RWPE1 (cell line): ENCODE measurements around the gene PAEP.

Experiments used
- CTCF ChIA-PET: fragments of 350-600 bp; sonication (Branson Sonifier 250); formaldehyde crosslinking; extraction: SDS; loops from one replicate; lab custom pipeline; 2021; lab: Yijun Ruan, JAX
- POLR2A ChIA-PET: fragments of 400-600 bp; formaldehyde crosslinking; extraction: SDS; loops from one replicate; lab custom pipeline; 2020; ENCODE audit warnings: antibody characterized with exemption; ENCODE audit not compliant: low non-redundant PET; lab: Yijun Ruan, JAX
- DNase-seq: peaks from one replicate; pipeline ENCODE4 v3.0.0; 2012; ENCODE audit warnings: low spot score
- H3K27ac ChIP-seq: fragments of 450-650 bp; 2 replicates; pipeline ENCODE4 v1.5.1; 2017
- CTCF ChIP-seq: fragments of 450-650 bp; conservative IDR thresholded peaks from 2 replicates; pipeline ENCODE4 v1.5.1; 2017; ENCODE audit warnings: low read depth, mild to moderate bottlenecking

PAEP gene

DNA sequence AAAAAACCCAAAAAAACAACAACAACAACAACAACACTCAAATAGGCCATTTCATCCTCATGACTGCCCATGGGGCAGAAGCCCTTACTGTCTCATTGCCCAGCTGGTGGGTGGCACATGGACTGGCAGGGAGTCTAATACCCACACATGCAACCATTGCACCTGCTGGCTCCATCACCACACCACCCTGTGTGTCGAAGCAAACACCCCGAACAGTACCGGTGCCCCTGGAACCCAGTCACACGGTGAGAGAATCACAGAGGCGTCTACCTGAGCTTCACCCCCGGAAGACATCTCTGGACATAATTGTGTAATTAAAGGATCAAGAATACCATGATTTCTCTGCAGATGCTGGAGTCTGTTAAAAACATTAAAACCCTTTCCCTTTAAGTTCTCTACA lies 6.5 kb downstream of the PAEP start:
- ChIA-PET POLR2A (no interaction called here), CTCF (no interaction called here)
- no peak for TF ChIP-seq CTCF
- no peak overlapping the region for H3K27ac ChIP-seq
- no peak for DNase-seq

DNA sequence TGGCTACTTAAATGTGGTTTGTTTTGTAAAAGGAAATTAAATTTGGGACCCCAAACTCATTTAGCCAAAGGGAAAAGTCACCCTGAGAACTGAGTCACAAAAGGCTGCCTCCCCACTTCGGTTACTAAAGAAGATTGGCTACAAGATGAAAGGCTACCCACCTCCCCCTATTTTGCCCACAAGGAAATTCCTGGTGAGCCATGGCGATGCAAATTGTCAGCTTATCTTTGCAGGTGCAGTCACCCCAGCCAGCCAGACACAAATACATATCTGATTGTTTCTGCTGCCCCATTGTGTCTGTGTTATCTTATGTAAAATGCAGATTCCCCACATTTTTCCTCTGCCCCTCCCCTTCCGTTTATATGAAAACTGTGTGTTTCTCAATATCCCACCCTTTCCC lies 8.9 kb downstream of the PAEP start:
- ChIA-PET POLR2A (no interaction called here), CTCF (no interaction called here)
- H3K27ac ChIP-seq: no peak overlapping the region
- DNase-seq: no peak
- TF ChIP-seq CTCF: no peak

- no peak for TF ChIP-seq CTCF
- POLR2A ChIA-PET: no interaction called here
These were observed 10.7 kb downstream of the PAEP start for GRCh38 chr9:135572233-135572632.

DNA sequence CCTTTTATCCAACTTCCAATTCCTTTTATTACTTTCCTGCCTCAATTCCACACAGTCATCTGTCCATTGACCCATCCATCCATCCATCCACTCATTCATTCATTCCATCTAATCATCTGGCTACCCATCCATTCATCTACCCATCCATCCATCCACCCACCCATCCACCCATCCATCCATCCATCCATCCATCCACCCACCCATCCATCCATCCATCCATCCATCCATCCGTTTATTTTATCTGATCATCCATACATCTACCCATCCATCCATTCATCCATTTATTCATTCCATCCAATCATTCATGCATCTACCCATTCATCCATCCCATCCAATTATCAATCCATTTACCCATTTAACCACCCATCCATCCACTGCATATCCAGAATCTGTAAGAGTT lies 11.6 kb downstream of the PAEP start:
- TF ChIP-seq CTCF: no peak
- CTCF ChIA-PET: no interaction called here
- no peak overlapping the region for H3K27ac ChIP-seq
- POLR2A ChIA-PET: no interaction called here
- DNase-seq: no peak

More at GRCh38 chr9:135572233-135572632, 10.7 kb downstream of the PAEP start:
- no peak for DNase-seq
- CTCF ChIA-PET: no interaction called here
- H3K27ac ChIP-seq: no peak overlapping the region

DNA sequence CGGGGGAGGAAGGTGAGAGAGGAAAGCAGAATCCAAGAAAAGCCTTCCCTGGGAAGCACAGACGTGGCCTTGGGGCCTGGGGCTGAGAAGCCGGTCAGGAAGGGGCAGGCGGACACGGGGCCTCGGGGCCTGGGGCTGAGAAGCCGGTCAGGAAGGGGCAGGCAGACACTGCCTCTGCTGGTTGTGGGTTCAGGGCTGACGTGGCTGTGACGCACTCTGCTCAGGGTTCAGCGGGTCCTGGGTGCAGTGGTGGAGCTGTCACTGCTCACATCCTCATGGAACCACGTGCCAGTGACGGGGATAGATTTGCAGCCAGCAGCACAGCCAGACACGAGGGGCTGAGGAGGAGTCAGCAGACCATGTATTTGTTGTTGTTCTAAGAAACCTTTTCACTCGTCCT lies 12.8 kb downstream of the PAEP start:
- ChIA-PET CTCF (interaction anchor here (0.6 kb wide), 1 partner anchor 807 kb away, joined by 3 read pairs; no protein-coding TSS in a partner anchor), POLR2A (no interaction called here)
- H3K27ac ChIP-seq: no peak overlapping the region
- no peak for DNase-seq
- no peak for TF ChIP-seq CTCF

- CTCF ChIA-PET: interaction anchor here (0.6 kb wide), 1 partner anchor 807 kb away, joined by 3 read pairs; no protein-coding TSS in a partner anchor
- POLR2A ChIA-PET: no interaction called here
These were observed 13.4 kb downstream of the PAEP start for GRCh38 chr9:135574943-135575342.

More at GRCh38 chr9:135574943-135575342, 13.4 kb downstream of the PAEP start:
- TF ChIP-seq CTCF: no peak
- H3K27ac ChIP-seq: no peak overlapping the region
- no peak for DNase-seq
